ENCODE data around the gene TEPSIN. TPM values are rescaled to one million over a fixed set of nuclear protein-coding genes. Genes with fewer than 3 reads are reported as not detected.

The TEPSIN gene
- total and polyA plus RNA-seq, 2 of the 13 experiments (the other 11 are each of a cell fraction or from before 2014, with no cell fraction given): 16.1 to 18.8 TPM

GRCh38 chr17:81238490-81238814, 403 bp downstream of the TEPSIN start (continued):
- TF ChIP-seq ARID4A (CRISPR knock-in tag; IDR thresholded peaks at IDR 0.05; ENCODE audit: borderline replicate concordance) (no peak; the same call in 1 of the 2 replicates), SNAPC5 (CRISPR knock-in tag; IDR thresholded peaks at IDR 0.05; ENCODE audit: borderline replicate concordance) (no peak), ARID2 (CRISPR knock-in tag; IDR thresholded peaks at IDR 0.05; ENCODE audit: borderline replicate concordance) (no peak), ASH2L (IDR thresholded peaks at IDR 0.05; ENCODE audit: insufficient read length, low read depth, low read length) (no peak), ZNF343 (CRISPR knock-in tag; IDR thresholded peaks at IDR 0.05) (0 out of 2 replicates have a peak, but pooled peaks have one; percentile 11), ZNF557 (CRISPR knock-in tag; IDR thresholded peaks at IDR 0.05) (no peak), EED (CRISPR knock-in tag; IDR thresholded peaks at IDR 0.05) (no peak; the same call in 1 of the 2 replicates), HNF4G (IDR thresholded peaks at IDR 0.05; ENCODE audit: borderline replicate concordance, low read depth, low read length) (no peak), HNF4G (CRISPR knock-in tag; IDR thresholded peaks at IDR 0.05; ENCODE audit: borderline replicate concordance, low read depth) (no peak), ZNF292 (CRISPR knock-in tag; IDR thresholded peaks at IDR 0.05; ENCODE audit: borderline replicate concordance, low read depth) (no peak), GLMP (CRISPR knock-in tag; IDR thresholded peaks at IDR 0.05; ENCODE audit: borderline replicate concordance) (no peak), ZNF24 (IDR thresholded peaks at IDR 0.05) (no peak), ZNF264 (CRISPR knock-in tag; IDR thresholded peaks at IDR 0.05) (no peak; the same call in 1 of the 2 replicates), ZNF510 (CRISPR knock-in tag; IDR thresholded peaks at IDR 0.05; ENCODE audit: low read depth) (0 out of 2 replicates have a peak, but pooled peaks have one; percentile 56), RBFOX2 (IDR thresholded peaks at IDR 0.05; ENCODE audit: low read depth, low read length) (no peak), SRSF1 (optimal IDR thresholded peaks at IDR 0.05; ENCODE audit: low read depth, low read length) (no peak), ZHX2 (IDR thresholded peaks at IDR 0.05; ENCODE audit: low read depth) (no peak), ZHX2 (CRISPR knock-in tag; IDR thresholded peaks at IDR 0.05; ENCODE audit: borderline replicate concordance) (0 out of 2 replicates have a peak, but pooled peaks have one; percentile 58), NFE2L2 (IDR thresholded peaks at IDR 0.05; ENCODE audit: low read length) (no peak), GPN1 (CRISPR knock-in tag; IDR thresholded peaks at IDR 0.05; ENCODE audit: borderline replicate concordance) (peak; percentile 62; the same call in 1 of the 2 replicates)
